Activated naive CD8-positive, alpha-beta T cell treated with anti-CD3 and anti-CD28 coated beads, Interleukin-2, amount 50 U/mL, for 16 hours (primary cell): ENCODE results near the gene KRT28.
A peak's percentile ranks its signal among the peaks of the same experiment; 100 is the strongest.
"Not testable (repeated sequence)": the region's sequence is repeated elsewhere in the genome, so short reads cannot be mapped to it uniquely, and the experiment has no call there.

Experiments
- DNase-seq: peaks from one replicate; pipeline ENCODE4 v3.0.0-alpha.2; 2020; ENCODE audit warnings: low read depth, low spot score

KRT28 gene

DNA sequence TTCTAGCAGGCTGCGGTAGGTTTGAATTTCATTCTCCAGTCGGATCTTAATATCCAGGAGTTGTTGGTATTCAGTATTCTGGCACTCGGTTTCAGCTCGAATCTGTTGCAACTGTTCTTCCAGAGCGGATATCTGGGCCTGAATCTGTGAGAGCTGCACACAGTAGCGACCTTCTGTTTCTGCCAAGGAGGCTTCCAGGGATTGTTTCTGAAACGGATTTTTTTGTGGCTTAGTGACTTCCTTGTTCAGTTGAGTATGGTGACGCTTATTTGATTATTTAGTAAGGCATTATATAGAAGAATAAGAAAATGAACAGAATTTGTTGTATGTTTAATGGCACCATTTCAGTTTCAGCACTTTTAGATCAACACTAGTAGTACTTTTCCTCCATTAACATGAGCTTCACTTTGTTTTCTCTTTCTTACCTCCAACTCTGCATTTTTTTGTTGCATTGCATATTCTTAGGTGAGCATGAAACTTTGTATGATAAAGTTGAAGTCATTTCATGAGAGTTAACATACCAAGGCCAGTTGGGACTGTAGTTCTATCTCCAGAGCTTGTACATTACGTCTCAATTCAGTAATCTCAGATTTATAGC, 19.9 kb upstream of the KRT28 start:
- no peak for DNase-seq

- DNase-seq, result peak; percentile 58
These were observed 19.2 kb upstream of the KRT28 start for GRCh38 chr17:40818733-40819527.

GRCh38 chr17:40818343-40818732, 18.6 kb upstream of the KRT28 start:
- DNase-seq, result no peak

DNA sequence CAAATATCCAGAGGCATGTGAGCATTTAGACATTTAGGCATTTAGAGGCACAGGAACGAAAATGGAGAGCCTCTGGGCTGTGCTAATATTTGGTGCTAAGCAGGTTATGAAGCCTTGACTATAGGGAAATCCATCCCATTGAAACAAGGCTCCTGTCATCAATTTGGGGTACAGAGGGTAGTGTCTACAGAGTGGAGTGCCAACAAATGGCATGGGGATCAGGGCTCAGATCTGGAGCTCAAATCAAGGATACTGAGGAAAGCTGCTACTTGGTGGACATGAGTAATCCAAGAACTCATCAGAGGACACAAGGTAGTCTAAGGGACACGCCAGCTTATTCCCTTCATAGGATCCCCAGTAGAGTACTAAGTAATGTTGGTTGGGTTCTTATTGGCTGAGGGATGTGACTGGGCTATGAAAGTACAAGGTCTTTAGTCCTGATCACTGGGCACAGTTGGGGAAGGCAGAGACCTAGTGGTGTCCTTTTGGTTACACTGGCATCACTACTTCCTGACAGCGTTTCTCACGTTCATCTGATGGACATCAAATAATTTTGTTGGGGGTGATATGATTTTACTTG, 17.4 kb upstream of the KRT28 start:
- no peak for DNase-seq

GRCh38 chr17:40816569-40816968, 16.8 kb upstream of the KRT28 start:
- DNase-seq, result no peak

DNA sequence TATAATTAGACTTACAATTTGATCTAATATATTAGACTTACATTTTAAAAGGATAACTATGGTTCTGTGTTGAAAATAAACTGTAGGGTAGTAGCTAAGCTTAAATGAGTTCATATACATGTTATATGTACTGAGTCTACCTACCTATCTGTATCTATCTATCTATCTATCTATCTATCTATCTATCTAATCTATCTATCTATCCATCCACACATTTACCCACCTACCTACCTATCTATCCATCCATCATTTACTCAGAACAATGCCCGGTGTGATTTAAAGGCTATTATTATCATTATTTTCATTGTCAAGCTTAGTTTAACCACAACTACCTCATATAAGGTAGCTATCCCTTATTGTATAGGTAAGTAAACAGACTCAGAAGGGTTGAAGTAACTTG, 15.6 kb upstream of the KRT28 start:
- no peak for DNase-seq

DNA sequence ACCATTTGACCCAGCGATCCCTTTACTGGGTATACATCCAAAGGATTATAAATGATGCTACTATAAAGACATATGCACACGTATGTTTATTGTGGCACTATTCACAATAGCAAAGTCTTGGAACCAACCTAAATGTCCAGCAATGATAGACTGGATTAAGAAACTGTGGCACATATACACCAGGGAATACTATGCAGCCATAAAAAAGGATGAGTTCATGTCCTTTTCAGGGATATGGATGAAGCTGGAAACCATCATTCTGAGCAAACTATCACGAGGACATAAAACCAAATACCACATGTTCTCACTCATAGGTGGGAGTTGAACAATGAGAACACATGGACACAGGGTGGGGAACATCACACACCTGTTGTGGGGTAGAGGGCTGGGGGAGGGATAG, 14.9 kb upstream of the KRT28 start:
- DNase-seq, result not testable (repeated sequence)

- no peak for DNase-seq
These were observed 14.0 kb upstream of the KRT28 start for GRCh38 chr17:40813804-40814203.

DNA sequence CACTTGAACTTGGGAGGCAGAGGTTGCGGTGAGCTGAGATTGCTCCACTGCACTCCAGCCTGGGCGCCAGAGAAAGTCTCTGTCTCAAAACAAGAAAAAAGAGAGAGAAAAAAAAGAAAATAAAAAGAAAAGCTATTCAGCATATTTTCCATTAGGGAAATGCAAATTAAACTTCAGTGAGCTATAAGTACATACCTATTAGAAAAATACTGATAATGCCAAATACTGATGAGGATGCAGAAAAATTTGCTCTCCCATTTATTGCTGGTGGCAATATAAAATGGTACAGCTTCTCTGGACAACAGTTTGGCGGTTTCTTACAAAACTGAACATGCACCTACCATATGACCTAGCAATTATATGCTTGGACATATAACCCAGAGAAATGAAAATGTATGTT, 12.9 kb upstream of the KRT28 start:
- DNase-seq, result no peak

GRCh38 chr17:40810494-40810893, 10.7 kb upstream of the KRT28 start:
- DNase-seq, result no peak

GRCh38 chr17:40809721-40810421, 10.1 kb upstream of the KRT28 start:
- no peak for DNase-seq

DNA sequence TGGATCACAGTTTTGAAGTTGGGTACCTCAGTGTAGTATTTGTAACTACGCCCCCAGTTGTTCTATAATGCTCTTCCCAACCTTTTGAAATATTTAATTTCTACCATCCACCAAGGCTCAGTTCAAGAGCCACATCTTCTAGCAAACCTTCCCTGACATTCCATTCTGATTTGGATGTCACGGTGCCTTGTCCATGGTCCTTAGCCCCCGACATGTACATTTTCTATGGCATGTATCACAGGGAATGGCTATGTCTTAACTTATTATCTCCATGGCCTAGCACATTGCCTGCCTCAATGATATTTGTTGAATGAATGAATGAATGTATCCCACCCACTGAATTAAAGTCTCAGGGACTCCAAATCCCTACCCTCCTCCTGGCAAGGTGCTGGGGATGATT, 6.4 kb upstream of the KRT28 start:
- no peak for DNase-seq

DNA sequence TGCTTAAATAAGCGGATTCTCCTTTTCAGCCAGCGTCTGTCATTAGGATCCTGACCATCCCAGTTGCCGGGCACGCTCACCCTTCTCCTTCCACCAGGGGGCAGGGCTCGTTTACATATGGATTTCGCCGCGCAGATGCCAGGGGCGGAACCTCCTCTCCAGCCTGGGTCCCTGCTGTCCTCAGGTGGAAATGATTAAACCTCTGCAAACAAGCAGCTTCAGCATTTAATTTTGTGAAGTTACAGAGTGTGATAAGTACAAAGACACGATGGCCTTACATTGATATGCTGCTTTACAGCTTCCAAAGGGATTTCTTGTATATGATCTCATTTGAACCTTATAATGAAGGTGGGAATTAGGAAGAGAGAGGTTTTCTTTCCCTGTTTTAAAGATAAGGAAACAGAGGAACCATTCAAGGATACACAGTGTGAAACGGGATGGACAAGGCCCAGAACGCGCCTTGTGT, 3.9 kb upstream of the KRT28 start:
- DNase-seq, result peak; percentile 51

DNA sequence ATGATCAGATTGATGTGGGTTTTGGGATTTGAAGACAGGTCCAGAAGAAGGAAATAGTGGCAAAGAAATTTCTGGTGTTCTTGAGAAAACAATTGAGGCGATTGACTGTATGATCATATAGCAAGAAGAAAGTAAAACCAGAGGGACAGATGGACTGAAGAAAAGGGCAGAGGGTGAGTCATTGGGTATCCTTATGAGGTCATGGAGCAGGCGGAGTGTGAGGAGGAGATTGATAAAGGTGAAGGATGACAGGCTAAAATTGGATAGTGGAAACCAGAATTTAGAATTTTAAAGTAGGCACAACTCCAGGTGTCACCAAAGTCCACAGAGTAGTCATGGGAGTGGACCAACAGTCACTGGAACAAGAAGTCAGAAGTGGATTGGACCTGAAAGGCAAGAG, 1.4 kb upstream of the KRT28 start:
- no peak for DNase-seq

- no peak for DNase-seq
These were observed 622 bp upstream of the KRT28 start for GRCh38 chr17:40800381-40800780.

GRCh38 chr17:40796846-40797245, 2.9 kb downstream of the KRT28 start:
- DNase-seq, result no peak

- DNase-seq, result no peak
These were observed 4.6 kb downstream of the KRT28 start for GRCh38 chr17:40795019-40795667.

GRCh38 chr17:40794466-40794865, 5.3 kb downstream of the KRT28 start:
- DNase-seq, result no peak

GRCh38 chr17:40793832-40794231, 5.9 kb downstream of the KRT28 start:
- no peak for DNase-seq

GRCh38 chr17:40791787-40792436, 7.8 kb downstream of the KRT28 start:
- no peak for DNase-seq

GRCh38 chr17:40791111-40791510, 8.6 kb downstream of the KRT28 start:
- no peak for DNase-seq
